ENCODE results near the gene BTNL9. TPM values are rescaled to one million over a fixed set of nuclear protein-coding genes. Genes with fewer than 3 reads are reported as not detected.

Gene BTNL9
- polyA plus RNA-seq, 1 donor from 2014 or later: 13.9 TPM

DNA sequence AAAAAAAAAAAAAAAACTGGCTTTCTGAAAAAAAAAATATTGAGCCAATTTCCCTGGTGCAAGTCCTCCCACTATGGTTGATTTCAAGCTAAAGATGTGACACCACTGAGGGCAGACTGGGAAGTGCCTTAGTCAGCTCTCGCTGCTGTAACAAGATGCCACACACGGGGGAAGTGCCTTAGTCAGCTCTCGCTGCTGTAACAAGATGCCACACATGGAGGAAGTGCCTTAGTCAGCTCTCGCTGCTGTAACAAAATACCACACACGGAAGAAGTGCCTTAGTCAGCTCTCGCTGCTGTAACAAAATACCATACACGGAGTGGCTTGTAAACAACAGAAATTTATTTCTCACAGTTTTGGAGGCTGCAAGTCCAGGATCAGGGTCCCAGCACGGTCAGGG, 23.4 kb downstream of the BTNL9 start:
- Histone ChIP-seq H3K4me2 (ENCODE audit: low read length) (no peak overlapping the region), H3K27me3 (ENCODE audit: insufficient read depth, low read depth, low read length) (peaks cover 50% of the 10 kb centered on the region), H3K4me3 (ENCODE audit: low read length) (no peak overlapping the region), H3K9me2 (ENCODE audit: insufficient read depth, low read length) (no peaks in the 10 kb centered on the region), H2AFZ (ENCODE audit: low read depth, low read length) (no peak overlapping the region), H3K36me3 (ENCODE audit: insufficient read depth, low read length) (no peaks in the 10 kb centered on the region), H3K9me3 (ENCODE audit: low read length) (no peaks in the 10 kb centered on the region), H3F3A (ENCODE audit: insufficient read depth, low read length, poor library complexity, severe bottlenecking) (no peaks in the 10 kb centered on the region), H3K79me2 (replicated peaks; ENCODE audit: insufficient read depth, low read length) (no peaks in the 10 kb centered on the region), H4K20me1 (ENCODE audit: insufficient read depth) (no peaks in the 10 kb centered on the region), H3K9ac (ENCODE audit: low read length) (no peak overlapping the region), H3K27ac (ENCODE audit: low read length) (no peak overlapping the region)
- no peak for TF ChIP-seq MXI1 (conservative IDR thresholded peaks at IDR 0.05; ENCODE audit: poor library complexity, severe bottlenecking)
- TF ChIP-seq EP300 (conservative IDR thresholded peaks at IDR 0.05; ENCODE audit: poor library complexity, severe bottlenecking): no peak
- TF ChIP-seq RAD21 (conservative IDR thresholded peaks at IDR 0.05): no peak
- no peak for TF ChIP-seq SMC3 (conservative IDR thresholded peaks at IDR 0.05; ENCODE audit: poor library complexity)
- no peak for TF ChIP-seq EZH2 (IDR thresholded peaks at IDR 0.05; ENCODE audit: borderline replicate concordance, insufficient read depth, low read length, poor library complexity, severe bottlenecking)
- TF ChIP-seq REST (IDR thresholded peaks at IDR 0.05; ENCODE audit: borderline replicate concordance): no peak
- TF ChIP-seq, protein P1, sequence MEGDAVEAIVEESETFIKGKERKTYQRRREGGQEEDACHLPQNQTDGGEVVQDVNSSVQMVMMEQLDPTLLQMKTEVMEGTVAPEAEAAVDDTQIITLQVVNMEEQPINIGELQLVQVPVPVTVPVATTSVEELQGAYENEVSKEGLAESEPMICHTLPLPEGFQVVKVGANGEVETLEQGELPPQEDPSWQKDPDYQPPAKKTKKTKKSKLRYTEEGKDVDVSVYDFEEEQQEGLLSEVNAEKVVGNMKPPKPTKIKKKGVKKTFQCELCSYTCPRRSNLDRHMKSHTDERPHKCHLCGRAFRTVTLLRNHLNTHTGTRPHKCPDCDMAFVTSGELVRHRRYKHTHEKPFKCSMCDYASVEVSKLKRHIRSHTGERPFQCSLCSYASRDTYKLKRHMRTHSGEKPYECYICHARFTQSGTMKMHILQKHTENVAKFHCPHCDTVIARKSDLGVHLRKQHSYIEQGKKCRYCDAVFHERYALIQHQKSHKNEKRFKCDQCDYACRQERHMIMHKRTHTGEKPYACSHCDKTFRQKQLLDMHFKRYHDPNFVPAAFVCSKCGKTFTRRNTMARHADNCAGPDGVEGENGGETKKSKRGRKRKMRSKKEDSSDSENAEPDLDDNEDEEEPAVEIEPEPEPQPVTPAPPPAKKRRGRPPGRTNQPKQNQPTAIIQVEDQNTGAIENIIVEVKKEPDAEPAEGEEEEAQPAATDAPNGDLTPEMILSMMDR (IDR thresholded peaks at IDR 0.05; ENCODE audit: poor library complexity, severe bottlenecking): no peak
- no peak for TF ChIP-seq POLR2AphosphoS5 (IDR thresholded peaks at IDR 0.05)
- no peak for TF ChIP-seq TAF1 (IDR thresholded peaks at IDR 0.05; ENCODE audit: low read depth)

GRCh38 chr5:181064987-181065386, 24.9 kb downstream of the BTNL9 start:
- H3K27me3 ChIP-seq (ENCODE audit: insufficient read depth, low read depth, low read length): peaks cover 38% of the 10 kb centered on the region
- no peak overlapping the region for H3K9ac ChIP-seq (ENCODE audit: low read length)
- no peaks in the 10 kb centered on the region for H3F3A ChIP-seq (ENCODE audit: insufficient read depth, low read length, poor library complexity, severe bottlenecking)
- no peak overlapping the region for H2AFZ ChIP-seq (ENCODE audit: low read depth, low read length)
- no peaks in the 10 kb centered on the region for H3K9me2 ChIP-seq (ENCODE audit: insufficient read depth, low read length)
- H3K4me2 ChIP-seq (ENCODE audit: low read length): no peak overlapping the region
- H3K36me3 ChIP-seq (ENCODE audit: insufficient read depth, low read length): no peaks in the 10 kb centered on the region
- TF ChIP-seq EZH2 (IDR thresholded peaks at IDR 0.05; ENCODE audit: borderline replicate concordance, insufficient read depth, low read length, poor library complexity, severe bottlenecking): no peak
- TF ChIP-seq, protein P1 (IDR thresholded peaks at IDR 0.05; ENCODE audit: poor library complexity, severe bottlenecking): no peak
- TF ChIP-seq SMC3 (conservative IDR thresholded peaks at IDR 0.05; ENCODE audit: poor library complexity): no peak
- no peak overlapping the region for H3K27ac ChIP-seq (ENCODE audit: low read length)
- no peak overlapping the region for H3K4me3 ChIP-seq (ENCODE audit: low read length)
- no peaks in the 10 kb centered on the region for H4K20me1 ChIP-seq (ENCODE audit: insufficient read depth)
- no peaks in the 10 kb centered on the region for H3K79me2 ChIP-seq (replicated peaks; ENCODE audit: insufficient read depth, low read length)
- no peaks in the 10 kb centered on the region for H3K9me3 ChIP-seq (ENCODE audit: low read length)

Data from neural cell (in vitro differentiated cells).